Measurements from ENCODE around the gene SARS1.
"Not testable (repeated sequence)": the region's sequence is repeated elsewhere in the genome, so short reads cannot be mapped to it uniquely, and the experiment has no call there.

SARS1 gene

GRCh38 chr1:109193653-109194590, 19.8 kb upstream of the SARS1 start:
- peak; percentile 27 for DNase-seq

- DNase-seq: no peak
Observed at GRCh38 chr1:109197158-109198042, 16.3 kb upstream of the SARS1 start.

- DNase-seq: no peak
Observed at GRCh38 chr1:109198043-109198695, 15.5 kb upstream of the SARS1 start.

- no peak for DNase-seq
Observed at GRCh38 chr1:109198745-109199144, 15.0 kb upstream of the SARS1 start.

GRCh38 chr1:109199710-109200109, 14.0 kb upstream of the SARS1 start:
- DNase-seq: no peak

GRCh38 chr1:109201123-109201703, 12.5 kb upstream of the SARS1 start:
- DNase-seq: no peak

- DNase-seq: no peak
Observed at GRCh38 chr1:109204484-109204883, 9.2 kb upstream of the SARS1 start.

GRCh38 chr1:109206339-109206738, 7.4 kb upstream of the SARS1 start:
- no peak for DNase-seq

- DNase-seq: no peak
Observed at GRCh38 chr1:109207467-109208103, 6.1 kb upstream of the SARS1 start.

- DNase-seq: no peak
Observed at GRCh38 chr1:109208394-109208793, 5.3 kb upstream of the SARS1 start.

GRCh38 chr1:109208836-109209463, 4.8 kb upstream of the SARS1 start:
- DNase-seq: no peak

GRCh38 chr1:109210058-109210457, 3.7 kb upstream of the SARS1 start:
- DNase-seq: no peak

GRCh38 chr1:109213345-109213823, 334 bp upstream of the SARS1 start:
- DNase-seq: no peak

GRCh38 chr1:109214695-109215623, 1.2 kb downstream of the SARS1 start:
- no peak for DNase-seq

- DNase-seq: no peak
Observed at GRCh38 chr1:109216662-109217061, 2.9 kb downstream of the SARS1 start.

GRCh38 chr1:109218516-109218915, 4.8 kb downstream of the SARS1 start:
- DNase-seq: no peak

- DNase-seq: not testable (repeated sequence)
Observed at GRCh38 chr1:109221201-109221600, 7.5 kb downstream of the SARS1 start.

- no peak for DNase-seq
Observed at GRCh38 chr1:109225308-109225707, 11.6 kb downstream of the SARS1 start.

- DNase-seq: no peak
Observed at GRCh38 chr1:109225711-109226445, 12.2 kb downstream of the SARS1 start.

- no peak for DNase-seq
Observed at GRCh38 chr1:109228167-109228566, 14.4 kb downstream of the SARS1 start.
